ENCODE results near the gene RUFY3.

Gene RUFY3

GRCh38 chr4:70772929-70773555, 51.3 kb downstream of the RUFY3 start:
- no peaks in the 10 kb centered on the region for H3K9me3 ChIP-seq (ENCODE audit: control insufficient read depth, insufficient read depth, low read length)
- H3F3A ChIP-seq (ENCODE audit: control insufficient read depth, insufficient read depth), result peaks cover 5% of the 10 kb centered on the region; the same call in 1 of the 2 replicates
- peak overlapping the region; percentile 21 for H3K4me2 ChIP-seq (ENCODE audit: low read length)
- peaks cover 58% of the 10 kb centered on the region for H3K36me3 ChIP-seq (ENCODE audit: control insufficient read depth, low read length)
- H3K27me3 ChIP-seq (ENCODE audit: control insufficient read depth, low read length), result no peaks in the 10 kb centered on the region
- H3K4me1 ChIP-seq (ENCODE audit: control insufficient read depth, low read length), result peaks cover 15% of the 10 kb centered on the region
- H3K27ac ChIP-seq (ENCODE audit: low read depth, low read length), result peak overlapping the region; percentile 40
- no peak overlapping the region for H3K4me3 ChIP-seq (ENCODE audit: low read length)
- no peaks in the 10 kb centered on the region for H3K79me2 ChIP-seq (ENCODE audit: control insufficient read depth, low read length)
- no peaks in the 10 kb centered on the region for H4K20me1 ChIP-seq (ENCODE audit: control insufficient read depth, insufficient read depth, low read depth, low read length)
- TF ChIP-seq EZH2phosphoT487 (IDR thresholded peaks at IDR 0.05; ENCODE audit: borderline replicate concordance, low read length), result no peak
- TF ChIP-seq CTCF (IDR thresholded peaks at IDR 0.05; ENCODE audit: low read depth, low read length, poor library complexity, severe bottlenecking), result no peak
- H3K9me2 ChIP-seq (replicated peaks; ENCODE audit: control insufficient read depth, low read length), result no peaks in the 10 kb centered on the region

GRCh38 chr4:70778888-70779422, 57.2 kb downstream of the RUFY3 start:
- no peaks in the 10 kb centered on the region for H4K20me1 ChIP-seq (ENCODE audit: control insufficient read depth, insufficient read depth, low read depth, low read length)
- H3K27me3 ChIP-seq (ENCODE audit: control insufficient read depth, low read length), result no peaks in the 10 kb centered on the region
- no peaks in the 10 kb centered on the region for H3K79me2 ChIP-seq (ENCODE audit: control insufficient read depth, low read length)
- no peak overlapping the region for H3K4me3 ChIP-seq (ENCODE audit: low read length)
- no peak overlapping the region for H3K27ac ChIP-seq (ENCODE audit: low read depth, low read length)
- TF ChIP-seq EZH2phosphoT487 (IDR thresholded peaks at IDR 0.05; ENCODE audit: borderline replicate concordance, low read length) (no peak), CTCF (IDR thresholded peaks at IDR 0.05; ENCODE audit: low read depth, low read length, poor library complexity, severe bottlenecking) (no peak)
- no peaks in the 10 kb centered on the region for H3K9me2 ChIP-seq (replicated peaks; ENCODE audit: control insufficient read depth, low read length)
- no peaks in the 10 kb centered on the region for H3K9me3 ChIP-seq (ENCODE audit: control insufficient read depth, insufficient read depth, low read length)
- peaks cover 55% of the 10 kb centered on the region for H3K36me3 ChIP-seq (ENCODE audit: control insufficient read depth, low read length)
- 0 out of 2 replicates have a peak, but pooled peaks cover 3% of the 10 kb centered on the region for H3K4me1 ChIP-seq (ENCODE audit: control insufficient read depth, low read length)
- H3K4me2 ChIP-seq (ENCODE audit: low read length), result no peak overlapping the region
- H3F3A ChIP-seq (ENCODE audit: control insufficient read depth, insufficient read depth), result 0 out of 2 replicates have a peak, but pooled peaks cover 2% of the 10 kb centered on the region

- Histone ChIP-seq H3K4me1 (ENCODE audit: control insufficient read depth, low read length) (no peaks in the 10 kb centered on the region), H3K9me3 (ENCODE audit: control insufficient read depth, insufficient read depth, low read length) (no peaks in the 10 kb centered on the region), H3K79me2 (ENCODE audit: control insufficient read depth, low read length) (no peaks in the 10 kb centered on the region), H3K27me3 (ENCODE audit: control insufficient read depth, low read length) (no peaks in the 10 kb centered on the region), H3K27ac (ENCODE audit: low read depth, low read length) (no peak overlapping the region), H3F3A (ENCODE audit: control insufficient read depth, insufficient read depth) (0 out of 2 replicates have a peak, but pooled peaks cover 2% of the 10 kb centered on the region), H3K4me2 (ENCODE audit: low read length) (no peak overlapping the region), H4K20me1 (ENCODE audit: control insufficient read depth, insufficient read depth, low read depth, low read length) (no peaks in the 10 kb centered on the region), H3K36me3 (ENCODE audit: control insufficient read depth, low read length) (peaks cover 58% of the 10 kb centered on the region), H3K4me3 (ENCODE audit: low read length) (no peak overlapping the region), H3K9me2 (replicated peaks; ENCODE audit: control insufficient read depth, low read length) (no peaks in the 10 kb centered on the region)
- TF ChIP-seq EZH2phosphoT487 (IDR thresholded peaks at IDR 0.05; ENCODE audit: borderline replicate concordance, low read length) (no peak), CTCF (IDR thresholded peaks at IDR 0.05; ENCODE audit: low read depth, low read length, poor library complexity, severe bottlenecking) (no peak)
Observed at GRCh38 chr4:70783096-70783495, 61.3 kb downstream of the RUFY3 start.

Measured in DOHH2 (cell line).